Measurements from ENCODE around the gene NDEL1.

- TF ChIP-seq CTCF (IDR thresholded peaks at IDR 0.05; ENCODE audit: low read depth, low read length, missing input control) (no peak), TAF1 (conservative IDR thresholded peaks at IDR 0.05) (no peak), MAX (IDR thresholded peaks at IDR 0.05) (no peak)
Observed at GRCh38 chr17:8391711-8392110, 44.0 kb upstream of the NDEL1 start.
